CD4-positive, CD25-positive, alpha-beta regulatory T cell (primary cell): ENCODE results near the gene TLE5. TPM values are rescaled to one million over a fixed set of nuclear protein-coding genes. Genes with fewer than 3 reads are reported as not detected.

Experiments used
- polyA plus RNA-seq, 4 donors: library from polyadenylated mRNA; unstranded; fragments of 300-500 nt; fragmentation: Illumina TruSeq; gene quantifications; one replicate each; pipeline ENCODE4 v1.2.3, GENCODE V29; 2021
- total RNA-seq: library from RNA; stranded (reverse); gene quantifications from one replicate; pipeline ENCODE4 v1.2.3, GENCODE V29; 2022

Gene TLE5
- total and polyA plus RNA-seq, 5 donors from 2014 or later: 608 to 1,009 (median 711) TPM

Other genes with a start within 250 kb of the TLE5 start
- 3.3 TPM for gene ZNF554, start 242.6 kb downstream of the TLE5 start, total RNA-seq
- gene ZNF554, start 242.6 kb downstream of the TLE5 start, polyA plus RNA-seq: 1 to 10 TPM; 1.8 to 6.1 (median 3.5) TPM
- 3.0 TPM for gene ZNF555, start 221.0 kb downstream of the TLE5 start, total RNA-seq
- 1 to 10 TPM; 2.0 to 7.3 (median 7.1) TPM for gene ZNF555, start 221.0 kb downstream of the TLE5 start, polyA plus RNA-seq
- not detected for gene ZNF556, start 195.2 kb downstream of the TLE5 start, total RNA-seq
- gene ZNF556, start 195.2 kb downstream of the TLE5 start, polyA plus RNA-seq: not detected
- 3.0 TPM for gene ZNF57, start 161.6 kb downstream of the TLE5 start, total RNA-seq
- gene ZNF57, start 161.6 kb downstream of the TLE5 start, polyA plus RNA-seq: 1 to 10 TPM; 3.2 to 7.6 (median 4.7) TPM
- 2.4 TPM for gene ZNF77, start 117.5 kb downstream of the TLE5 start, total RNA-seq
- gene ZNF77, start 117.5 kb downstream of the TLE5 start, polyA plus RNA-seq: 1 to 10 TPM in 3 of 4 donors, under 1 TPM in 1; 0.48 to 3.0 (median 2.3) TPM
- gene TLE6, start 84.9 kb downstream of the TLE5 start, total RNA-seq: not detected
- not detected for gene TLE6, start 84.9 kb downstream of the TLE5 start, polyA plus RNA-seq
- 9.3 TPM for gene TLE2, start 33.2 kb downstream of the TLE5 start, total RNA-seq
- gene TLE2, start 33.2 kb downstream of the TLE5 start, polyA plus RNA-seq: 1 to 10 TPM; 3.1 to 4.5 (median 3.9) TPM
- gene GNA11, start 31.9 kb upstream of the TLE5 start, total RNA-seq: 0.81 TPM
- gene GNA11, start 31.9 kb upstream of the TLE5 start, polyA plus RNA-seq: under 1 TPM in 3 of 4 donors, not detected in 1; 0.21 to 0.44 (median 0.23) TPM
- 43.0 TPM for gene GNA15, start 73.5 kb upstream of the TLE5 start, total RNA-seq
- 1 to 10 TPM; 4.1 to 8.0 (median 6.2) TPM for gene GNA15, start 73.5 kb upstream of the TLE5 start, polyA plus RNA-seq
- gene S1PR4, start 116.3 kb upstream of the TLE5 start, total RNA-seq: 159 TPM
- gene S1PR4, start 116.3 kb upstream of the TLE5 start, polyA plus RNA-seq: 100 to 1,000 TPM; 706 to 902 (median 799) TPM
- 48.0 TPM for gene NCLN, start 123.4 kb upstream of the TLE5 start, total RNA-seq
- gene NCLN, start 123.4 kb upstream of the TLE5 start, polyA plus RNA-seq: 10 to 100 TPM; 13.3 to 30.8 (median 20.4) TPM
- 0.17 TPM for gene CELF5, start 162.2 kb upstream of the TLE5 start, total RNA-seq
- not detected for gene CELF5, start 162.2 kb upstream of the TLE5 start, polyA plus RNA-seq